GM12892 (cell line): ENCODE measurements around the gene FAM185A.

ENCODE experiments used
- POLR2A ChIP-seq: IDR thresholded peaks from 2 replicates; pipeline ENCODE4 v1.6.1; 2011; ENCODE audit warnings: low read depth, low read length, control low read depth
- POLR2AphosphoS5 ChIP-seq: IDR thresholded peaks from 2 replicates; pipeline ENCODE4 v1.6.1; 2011; ENCODE audit warnings: low read depth, low read length, control low read depth

DNA sequence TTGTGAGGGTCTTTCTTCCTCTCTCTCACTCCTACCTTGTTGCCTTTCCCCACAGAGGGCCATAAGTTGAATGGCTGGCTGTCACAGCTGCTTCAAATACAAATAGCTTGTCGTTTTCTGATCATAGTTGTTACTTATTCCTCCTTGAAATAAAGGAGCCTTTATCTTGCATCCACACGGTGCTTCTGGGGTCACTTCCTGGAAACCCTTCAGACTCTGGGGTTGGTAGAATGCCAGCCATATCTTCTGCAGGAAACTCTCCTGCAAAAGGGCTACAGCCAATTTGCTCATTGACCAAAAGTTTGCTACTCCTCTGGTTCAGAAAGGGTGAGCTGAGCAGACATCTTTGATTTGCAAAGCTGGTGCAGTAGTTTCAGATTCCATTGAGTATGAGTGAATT lies 70.4 kb downstream of the FAM185A start:
- no peak for TF ChIP-seq POLR2A
- no peak for TF ChIP-seq POLR2AphosphoS5
